HepG2 (cell line): ENCODE measurements around the gene MAGEA9B. TPM values are rescaled to one million over a fixed set of nuclear protein-coding genes. Genes with fewer than 3 reads are reported as not detected.

Source experiments
- BORCS8-MEF2B ChIP-seq: sonication (generic); formaldehyde crosslinking; IDR thresholded peaks from 2 replicates; pipeline ENCODE4 v1.8.0; 2022; ENCODE audit warnings: mild to moderate bottlenecking, missing genetic modification reagents
- CENPT ChIP-seq: sonication (generic); formaldehyde crosslinking; IDR thresholded peaks from 2 replicates; pipeline ENCODE4 v1.8.0; 2022; ENCODE audit warnings: low read depth, mild to moderate bottlenecking, moderate library complexity, missing genetic modification reagents
- DMAP1 ChIP-seq: IDR thresholded peaks from 2 replicates; pipeline ENCODE4 v1.6.1; 2016
- GABPB1 ChIP-seq: IDR thresholded peaks from 2 replicates; pipeline ENCODE4 v1.6.1; 2016; ENCODE audit warnings: mild to moderate bottlenecking, missing genetic modification reagents, moderate library complexity, missing compliant biosample characterization
- ISX ChIP-seq: sonication (generic); formaldehyde crosslinking; conservative IDR thresholded peaks from 2 replicates; pipeline ENCODE4 v1.5.0; 2020; ENCODE audit warnings: missing genetic modification reagents
- KDM2A ChIP-seq: sonication (generic); formaldehyde crosslinking; IDR thresholded peaks from 2 replicates; pipeline ENCODE4 v1.4.0; 2020; ENCODE audit warnings: low read depth, missing genetic modification reagents, borderline replicate concordance
- MED8 ChIP-seq: sonication (generic); formaldehyde crosslinking; IDR thresholded peaks from 2 replicates; pipeline ENCODE4 v1.8.1; 2023; ENCODE audit warnings: mild to moderate bottlenecking, missing genetic modification reagents; ENCODE audit not compliant: insufficient replicate concordance
- MYC ChIP-seq: sonication (generic); formaldehyde crosslinking; IDR thresholded peaks from 2 replicates; pipeline ENCODE4 v1.9.0; 2021; ENCODE audit warnings: missing genetic modification reagents, borderline replicate concordance
- NRL ChIP-seq: sonication (generic); formaldehyde crosslinking; IDR thresholded peaks from 2 replicates; pipeline ENCODE4 v1.5.0; 2020; ENCODE audit warnings: missing genetic modification reagents, mild to moderate bottlenecking, moderate library complexity, borderline replicate concordance
- SIX4 ChIP-seq: sonication (generic); formaldehyde crosslinking; IDR thresholded peaks from 2 replicates; pipeline ENCODE4 v1.4.0; 2020; ENCODE audit warnings: missing genetic modification reagents
- TEAD3 ChIP-seq: optimal IDR thresholded peaks from 2 replicates; pipeline ENCODE3; 2016; ENCODE audit warnings: borderline replicate concordance
- ZNF12 ChIP-seq: sonication (generic); formaldehyde crosslinking; IDR thresholded peaks from 2 replicates; pipeline ENCODE4 v1.5.0; 2020; ENCODE audit warnings: missing genetic modification reagents
- ZNF383 ChIP-seq: sonication (generic); formaldehyde crosslinking; IDR thresholded peaks from 2 replicates; pipeline ENCODE4 v1.4.0; 2020; ENCODE audit warnings: missing genetic modification reagents, mild to moderate bottlenecking, borderline replicate concordance
- polyA plus RNA-seq, 8 experiments: library from polyadenylated mRNA; depleted of rRNA in 3 of 8; stranded (reverse) in 7 of 8; unstranded in 1 of 8; fragments of >200 nt; fragmentation: Illumina TruSeq in 4 of 8; extraction: Trizol in 4 of 8; gene quantifications; 2 replicates each; pipeline versions ENCODE4 v1.2.1 to v1.2.3, GENCODE V29; 2011 to 2016; ENCODE audit warnings: low read depth in 4 of 8, missing spikeins in 1 of 8, mixed read lengths in 1 of 8; ENCODE audit not compliant: insufficient read depth in 1 of 8
- total RNA-seq, 5 experiments: library from RNA; depleted of rRNA; stranded (reverse); fragments of >200 nt; fragmentation: Illumina TruSeq; extraction: Trizol; gene quantifications; 2 replicates each; pipeline ENCODE4 v1.2.3, GENCODE V29; 2016; ENCODE audit warnings: low read depth in 1 of 5
- TF ChIP-seq, protein P1 (sequence below): sonication (generic); formaldehyde crosslinking; IDR thresholded peaks from 2 replicates; pipeline ENCODE4 v1.4.0; 2020; ENCODE audit warnings: missing genetic modification reagents, mild to moderate bottlenecking, borderline replicate concordance
- TF ChIP-seq, protein P2 (sequence below): sonication (generic); formaldehyde crosslinking; IDR thresholded peaks from 2 replicates; pipeline ENCODE4 v1.4.0; 2020; ENCODE audit warnings: missing genetic modification reagents
- TF ChIP-seq, protein P3 (sequence below): fragments of 450-650 bp; IDR thresholded peaks from 2 replicates; pipeline ENCODE4 v1.6.1; 2017
- TF ChIP-seq, protein P4 (sequence below): sonication (generic); formaldehyde crosslinking; IDR thresholded peaks from 2 replicates; pipeline ENCODE4 v1.4.0; 2020; ENCODE audit warnings: missing genetic modification reagents, low read depth, mild to moderate bottlenecking, borderline replicate concordance

The MAGEA9B gene
- total and polyA plus RNA-seq, 2 of the 13 experiments (the other 11 are each of a cell fraction or from before 2014, with no cell fraction given), result 0.07 to 0.11 TPM

DNA sequence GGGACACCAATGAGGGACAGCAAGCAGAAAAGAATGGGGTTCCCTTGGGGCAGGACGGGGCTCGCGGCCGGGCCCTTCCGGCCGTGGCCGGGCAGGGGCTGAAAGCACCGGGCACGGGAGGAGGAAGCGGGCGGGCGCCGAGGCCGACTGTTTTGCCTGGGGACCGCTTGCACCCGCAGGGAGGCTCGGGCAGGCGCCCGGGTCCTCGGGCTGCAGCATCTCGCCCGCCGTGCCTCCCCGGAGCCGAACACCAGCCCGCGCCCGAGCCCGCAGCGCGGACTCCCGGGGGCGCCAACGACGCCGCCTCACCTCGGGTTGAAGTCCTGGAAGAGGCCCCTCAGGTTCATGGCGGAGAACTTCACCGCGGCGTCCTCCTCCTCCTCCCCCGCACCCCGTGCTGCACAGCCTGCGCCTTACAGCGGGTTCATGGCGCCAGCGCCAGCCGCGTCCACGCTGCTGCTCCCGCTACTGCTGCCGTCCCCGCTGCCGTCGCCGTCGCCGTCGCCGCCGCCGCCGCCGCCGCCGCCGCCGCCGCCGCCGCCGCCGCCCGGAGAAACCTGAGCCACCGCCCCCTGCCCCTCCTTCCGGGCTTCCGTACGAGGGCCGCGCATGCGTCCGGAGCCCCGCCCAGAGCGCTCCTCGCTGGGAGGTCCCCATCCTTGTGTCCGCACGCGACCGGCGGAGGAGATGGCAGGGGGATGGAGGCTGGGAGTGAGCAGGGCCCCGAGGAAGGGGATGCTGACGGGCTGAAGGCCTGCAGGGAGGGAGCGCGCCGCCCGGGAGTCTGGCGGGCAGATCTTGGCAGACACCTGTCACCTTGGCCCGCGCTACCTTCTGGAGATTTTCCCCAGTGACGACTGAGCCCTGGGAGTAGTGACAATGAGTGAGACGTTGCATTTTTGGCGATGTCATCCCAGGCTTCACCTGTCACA is 44.2 kb upstream of the MAGEA9B start, which contains the start of gene TMEM185A (continued):
- no peak for TF ChIP-seq ZNF12 (CRISPR knock-in tag)
- 0 out of 2 replicates have a peak, but pooled peaks have one; percentile 13 for TF ChIP-seq MYC (CRISPR knock-in tag)
- TF ChIP-seq KDM2A (CRISPR knock-in tag), result peak; percentile 28; the same call in 1 of the 2 replicates
- TF ChIP-seq BORCS8-MEF2B, result no peak
- no peak for TF ChIP-seq MED8 (CRISPR knock-in tag)
- TF ChIP-seq DMAP1 (CRISPR knock-in tag), result 0 out of 2 replicates have a peak, but pooled peaks have one; percentile 13
- TF ChIP-seq, protein P1, sequence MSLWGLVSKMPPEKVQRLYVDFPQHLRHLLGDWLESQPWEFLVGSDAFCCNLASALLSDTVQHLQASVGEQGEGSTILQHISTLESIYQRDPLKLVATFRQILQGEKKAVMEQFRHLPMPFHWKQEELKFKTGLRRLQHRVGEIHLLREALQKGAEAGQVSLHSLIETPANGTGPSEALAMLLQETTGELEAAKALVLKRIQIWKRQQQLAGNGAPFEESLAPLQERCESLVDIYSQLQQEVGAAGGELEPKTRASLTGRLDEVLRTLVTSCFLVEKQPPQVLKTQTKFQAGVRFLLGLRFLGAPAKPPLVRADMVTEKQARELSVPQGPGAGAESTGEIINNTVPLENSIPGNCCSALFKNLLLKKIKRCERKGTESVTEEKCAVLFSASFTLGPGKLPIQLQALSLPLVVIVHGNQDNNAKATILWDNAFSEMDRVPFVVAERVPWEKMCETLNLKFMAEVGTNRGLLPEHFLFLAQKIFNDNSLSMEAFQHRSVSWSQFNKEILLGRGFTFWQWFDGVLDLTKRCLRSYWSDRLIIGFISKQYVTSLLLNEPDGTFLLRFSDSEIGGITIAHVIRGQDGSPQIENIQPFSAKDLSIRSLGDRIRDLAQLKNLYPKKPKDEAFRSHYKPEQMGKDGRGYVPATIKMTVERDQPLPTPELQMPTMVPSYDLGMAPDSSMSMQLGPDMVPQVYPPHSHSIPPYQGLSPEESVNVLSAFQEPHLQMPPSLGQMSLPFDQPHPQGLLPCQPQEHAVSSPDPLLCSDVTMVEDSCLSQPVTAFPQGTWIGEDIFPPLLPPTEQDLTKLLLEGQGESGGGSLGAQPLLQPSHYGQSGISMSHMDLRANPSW, result no peak
- TF ChIP-seq CENPT (CRISPR knock-in tag), result no peak
- TF ChIP-seq GABPB1 (CRISPR knock-in tag), result peak; percentile 57; the same call in 1 of the 2 replicates
- TF ChIP-seq ISX (CRISPR knock-in tag), result no peak
- no peak for TF ChIP-seq NRL (CRISPR knock-in tag)
- no peak for TF ChIP-seq TEAD3 (CRISPR knock-in tag)
- TF ChIP-seq, protein P2, sequence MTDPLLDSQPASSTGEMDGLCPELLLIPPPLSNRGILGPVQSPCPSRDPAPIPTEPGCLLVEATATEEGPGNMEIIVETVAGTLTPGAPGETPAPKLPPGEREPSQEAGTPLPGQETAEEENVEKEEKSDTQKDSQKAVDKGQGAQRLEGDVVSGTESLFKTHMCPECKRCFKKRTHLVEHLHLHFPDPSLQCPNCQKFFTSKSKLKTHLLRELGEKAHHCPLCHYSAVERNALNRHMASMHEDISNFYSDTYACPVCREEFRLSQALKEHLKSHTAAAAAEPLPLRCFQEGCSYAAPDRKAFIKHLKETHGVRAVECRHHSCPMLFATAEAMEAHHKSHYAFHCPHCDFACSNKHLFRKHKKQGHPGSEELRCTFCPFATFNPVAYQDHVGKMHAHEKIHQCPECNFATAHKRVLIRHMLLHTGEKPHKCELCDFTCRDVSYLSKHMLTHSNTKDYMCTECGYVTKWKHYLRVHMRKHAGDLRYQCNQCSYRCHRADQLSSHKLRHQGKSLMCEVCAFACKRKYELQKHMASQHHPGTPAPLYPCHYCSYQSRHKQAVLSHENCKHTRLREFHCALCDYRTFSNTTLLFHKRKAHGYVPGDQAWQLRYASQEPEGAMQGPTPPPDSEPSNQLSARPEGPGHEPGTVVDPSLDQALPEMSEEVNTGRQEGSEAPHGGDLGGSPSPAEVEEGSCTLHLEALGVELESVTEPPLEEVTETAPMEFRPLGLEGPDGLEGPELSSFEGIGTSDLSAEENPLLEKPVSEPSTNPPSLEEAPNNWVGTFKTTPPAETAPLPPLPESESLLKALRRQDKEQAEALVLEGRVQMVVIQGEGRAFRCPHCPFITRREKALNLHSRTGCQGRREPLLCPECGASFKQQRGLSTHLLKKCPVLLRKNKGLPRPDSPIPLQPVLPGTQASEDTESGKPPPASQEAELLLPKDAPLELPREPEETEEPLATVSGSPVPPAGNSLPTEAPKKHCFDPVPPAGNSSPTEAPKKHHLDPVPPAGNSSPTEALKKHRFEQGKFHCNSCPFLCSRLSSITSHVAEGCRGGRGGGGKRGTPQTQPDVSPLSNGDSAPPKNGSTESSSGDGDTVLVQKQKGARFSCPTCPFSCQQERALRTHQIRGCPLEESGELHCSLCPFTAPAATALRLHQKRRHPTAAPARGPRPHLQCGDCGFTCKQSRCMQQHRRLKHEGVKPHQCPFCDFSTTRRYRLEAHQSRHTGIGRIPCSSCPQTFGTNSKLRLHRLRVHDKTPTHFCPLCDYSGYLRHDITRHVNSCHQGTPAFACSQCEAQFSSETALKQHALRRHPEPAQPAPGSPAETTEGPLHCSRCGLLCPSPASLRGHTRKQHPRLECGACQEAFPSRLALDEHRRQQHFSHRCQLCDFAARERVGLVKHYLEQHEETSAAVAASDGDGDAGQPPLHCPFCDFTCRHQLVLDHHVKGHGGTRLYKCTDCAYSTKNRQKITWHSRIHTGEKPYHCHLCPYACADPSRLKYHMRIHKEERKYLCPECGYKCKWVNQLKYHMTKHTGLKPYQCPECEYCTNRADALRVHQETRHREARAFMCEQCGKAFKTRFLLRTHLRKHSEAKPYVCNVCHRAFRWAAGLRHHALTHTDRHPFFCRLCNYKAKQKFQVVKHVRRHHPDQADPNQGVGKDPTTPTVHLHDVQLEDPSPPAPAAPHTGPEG, result 0 out of 2 replicates have a peak, but pooled peaks have one; percentile 67
- TF ChIP-seq ZNF383 (CRISPR knock-in tag), result no peak
- TF ChIP-seq, protein P3, sequence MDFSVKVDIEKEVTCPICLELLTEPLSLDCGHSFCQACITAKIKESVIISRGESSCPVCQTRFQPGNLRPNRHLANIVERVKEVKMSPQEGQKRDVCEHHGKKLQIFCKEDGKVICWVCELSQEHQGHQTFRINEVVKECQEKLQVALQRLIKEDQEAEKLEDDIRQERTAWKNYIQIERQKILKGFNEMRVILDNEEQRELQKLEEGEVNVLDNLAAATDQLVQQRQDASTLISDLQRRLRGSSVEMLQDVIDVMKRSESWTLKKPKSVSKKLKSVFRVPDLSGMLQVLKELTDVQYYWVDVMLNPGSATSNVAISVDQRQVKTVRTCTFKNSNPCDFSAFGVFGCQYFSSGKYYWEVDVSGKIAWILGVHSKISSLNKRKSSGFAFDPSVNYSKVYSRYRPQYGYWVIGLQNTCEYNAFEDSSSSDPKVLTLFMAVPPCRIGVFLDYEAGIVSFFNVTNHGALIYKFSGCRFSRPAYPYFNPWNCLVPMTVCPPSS, result no peak
- no peak for TF ChIP-seq SIX4 (CRISPR knock-in tag)
- TF ChIP-seq, protein P4, sequence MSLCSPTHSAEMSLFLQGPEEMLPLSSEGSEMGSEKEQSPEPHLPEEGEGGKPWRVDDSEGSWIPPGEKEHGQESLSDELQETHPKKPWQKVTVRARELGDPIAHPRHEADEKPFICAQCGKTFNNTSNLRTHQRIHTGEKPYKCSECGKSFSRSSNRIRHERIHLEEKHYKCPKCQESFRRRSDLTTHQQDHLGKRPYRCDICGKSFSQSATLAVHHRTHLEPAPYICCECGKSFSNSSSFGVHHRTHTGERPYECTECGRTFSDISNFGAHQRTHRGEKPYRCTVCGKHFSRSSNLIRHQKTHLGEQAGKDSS (CRISPR knock-in tag), result no peak
